ENCODE results near the gene PPP6R2. TPM values are rescaled to one million over a fixed set of nuclear protein-coding genes. Genes with fewer than 3 reads are reported as not detected.

PPP6R2 gene
- total and polyA plus RNA-seq, 2 of the 4 experiments (the other 2 are of a cell fraction) = 49.2 to 51.6 TPM

DNA sequence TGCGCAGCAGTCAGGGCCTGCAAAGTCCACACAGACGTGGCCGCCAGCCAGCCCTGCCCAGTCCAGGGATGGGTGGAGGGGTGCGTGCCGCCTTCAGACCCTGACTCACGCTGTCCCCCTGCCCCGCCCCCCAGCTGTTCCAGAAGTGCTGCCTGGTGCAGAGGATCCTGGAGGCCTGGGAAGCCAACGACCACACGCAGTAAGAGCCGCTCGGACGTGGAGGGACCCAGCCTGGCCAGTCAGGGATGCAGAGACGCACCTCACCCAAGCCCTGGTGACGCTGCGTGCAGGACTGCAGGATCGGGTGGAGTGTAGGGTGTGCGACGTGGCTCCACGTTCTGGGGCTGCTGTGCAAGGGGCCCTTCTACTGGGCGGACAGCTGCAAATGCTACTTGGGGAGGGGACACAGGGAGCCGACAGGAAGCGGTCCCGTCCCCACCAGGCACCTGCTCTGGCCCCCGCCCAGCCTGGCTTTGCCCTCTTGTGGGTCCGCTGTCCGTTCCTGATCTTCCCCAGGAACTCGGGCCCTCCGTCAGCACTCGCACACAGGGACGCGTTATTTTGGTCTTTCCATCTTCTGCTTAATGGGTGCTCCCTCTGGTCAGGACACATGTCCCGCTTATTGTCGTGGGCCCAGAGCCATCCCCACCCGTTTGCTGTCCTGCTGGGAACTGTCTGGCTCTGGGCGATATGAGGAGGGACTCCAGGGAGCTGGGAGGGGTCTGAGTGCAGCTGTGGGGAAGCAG lies 89.2 kb downstream of the PPP6R2 start:
- CTCF ChIA-PET = no interaction called here
- H4K8ac ChIP-seq (ENCODE audit: low read depth in 2 of 2, low read length in 2 of 2) = no peak overlapping the region
- no peaks in the 10 kb centered on the region for H3K9me3 ChIP-seq (ENCODE audit: control insufficient read depth, insufficient read depth, low read length)
- no peak overlapping the region for H3K14ac ChIP-seq (replicated peaks; ENCODE audit: low read depth, low read length)
- no TSS peak for BruUV-seq (replicated peaks)
- H2AK5ac ChIP-seq (ENCODE audit: low read depth, low read length) = no peak overlapping the region
- H2BK120ac ChIP-seq (ENCODE audit: low read depth, low read length) = no peak overlapping the region
- no peak overlapping the region for H3K56ac ChIP-seq (ENCODE audit: extremely low read depth, insufficient read depth, low read length)
- in situ Hi-C loops (cut with MboI; ENCODE audit: low sequenced_read_pairs) = no loop called here
- H2BK20ac ChIP-seq (ENCODE audit: low read depth, low read length) = no peak overlapping the region
- H4K5ac ChIP-seq (ENCODE audit: low read depth, low read length) = no peak overlapping the region
- H3K18ac ChIP-seq (ENCODE audit: low read depth, low read length) = no peak overlapping the region
- H3K9me1 ChIP-seq (ENCODE audit: insufficient read depth, low read length) = no peaks in the 10 kb centered on the region
- H4K20me1 ChIP-seq (ENCODE audit: insufficient read depth, low read length) = no peaks in the 10 kb centered on the region; the same call in 1 of the 2 replicates
- intact Hi-C loops (cut with micrococcal nuclease) = no loop called here
- no peak overlapping the region for H3K4me2 ChIP-seq (ENCODE audit: low read depth, low read length)
- peaks cover 61% of the 10 kb centered on the region for H3K36me3 ChIP-seq (ENCODE audit: control insufficient read depth, insufficient read depth, low read length)
- no peak overlapping the region for H2AFZ ChIP-seq (replicated peaks; ENCODE audit: low read length, poor library complexity)
- no peak overlapping the region for H2BK15ac ChIP-seq (ENCODE audit: low read depth, low read length)
- no peak overlapping the region for H2AK9ac ChIP-seq (replicated peaks; ENCODE audit: low read depth, low read length, poor library complexity)
- H3K27me3 ChIP-seq (ENCODE audit: control insufficient read depth, insufficient read depth, low read length) = no peaks in the 10 kb centered on the region
- WGBS, 2 experiments (ENCODE audit: extremely low coverage in 2 of 2, insufficient read length in 1 of 2) = 99% methylated on average over 19 of the region's 35 CpGs; no CpG with 5 or more reads in 1 of the 2 experiments
- no peaks in the 10 kb centered on the region for H3K4me1 ChIP-seq (ENCODE audit: control insufficient read depth, insufficient read depth, low read length)
- no peak overlapping the region for H2BK5ac ChIP-seq (ENCODE audit: low read depth, low read length, poor library complexity, severe bottlenecking)
- DNase-seq (no peak), ATAC-seq (ENCODE audit: low read depth) (no peak)
- no peak for TF ChIP-seq MAZ (IDR thresholded peaks at IDR 0.05; ENCODE audit: borderline replicate concordance, low read depth, low read length)
- no peak for TF ChIP-seq CEBPB (IDR thresholded peaks at IDR 0.05; ENCODE audit: low read depth, low read length)
- no peak for TF ChIP-seq RAD21 (IDR thresholded peaks at IDR 0.05; ENCODE audit: low read length)
- no peak for TF ChIP-seq NFE2L2 (IDR thresholded peaks at IDR 0.05; ENCODE audit: low read depth, low read length)
- TF ChIP-seq MXI1 (IDR thresholded peaks at IDR 0.05; ENCODE audit: borderline replicate concordance, low read depth, low read length) = no peak
- TF ChIP-seq POLR2A (IDR thresholded peaks at IDR 0.05; ENCODE audit: low read depth, low read length) = no peak
- TF ChIP-seq BHLHE40 (IDR thresholded peaks at IDR 0.05; ENCODE audit: low read depth, low read length) = no peak
- TF ChIP-seq, protein P1, sequence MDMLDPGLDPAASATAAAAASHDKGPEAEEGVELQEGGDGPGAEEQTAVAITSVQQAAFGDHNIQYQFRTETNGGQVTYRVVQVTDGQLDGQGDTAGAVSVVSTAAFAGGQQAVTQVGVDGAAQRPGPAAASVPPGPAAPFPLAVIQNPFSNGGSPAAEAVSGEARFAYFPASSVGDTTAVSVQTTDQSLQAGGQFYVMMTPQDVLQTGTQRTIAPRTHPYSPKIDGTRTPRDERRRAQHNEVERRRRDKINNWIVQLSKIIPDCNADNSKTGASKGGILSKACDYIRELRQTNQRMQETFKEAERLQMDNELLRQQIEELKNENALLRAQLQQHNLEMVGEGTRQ (IDR thresholded peaks at IDR 0.05; ENCODE audit: low read depth, low read length) = no peak
- TF ChIP-seq CHD1 (IDR thresholded peaks at IDR 0.05; ENCODE audit: low read depth, low read length) = no peak
- no peak overlapping the region for H3K4ac ChIP-seq (ENCODE audit: low read depth, low read length)
- H3K9ac ChIP-seq (ENCODE audit: low read depth, low read length) = no peak overlapping the region
- no peak overlapping the region for H3K23ac ChIP-seq (ENCODE audit: low read depth, low read length)
- no peak overlapping the region for H3K4me3 ChIP-seq (ENCODE audit: insufficient read depth, low read depth, low read length)
- H3K27ac ChIP-seq (ENCODE audit: insufficient read depth, low read length) = no peak overlapping the region
- POLR2A ChIA-PET (ENCODE audit: unreplicated experiment) = no interaction called here
- peaks cover 6% of the 10 kb centered on the region in 2 experiments; a peak in 3 of 4 replicates for H3K79me1 ChIP-seq (ENCODE audit: low read depth in 1 of 2, low read length in 2 of 2)
- no peak overlapping the region for H4K91ac ChIP-seq (ENCODE audit: insufficient read depth, low read depth, low read length)
- dilution Hi-C loops (cut with HindIII; ENCODE audit: low sequenced_read_pairs, unreplicated experiment) = no loop called here
